Esophagus squamous epithelium (tissue), 5 donors: ENCODE results near the gene CAMK1D. TPM values are rescaled to one million over a fixed set of nuclear protein-coding genes. Genes with fewer than 3 reads are reported as not detected.

Source experiments
- DNase-seq: peaks from one replicate; lab custom pipeline; 2025; lab: John Stamatoyannopoulos, UW
- H3K27ac ChIP-seq, 4 donors: fragments of 200-600 bp; sonication (generic); one replicate each; pipeline ENCODE4 v1.5.1; 2016 to 2019; ENCODE audit warnings: mild to moderate bottlenecking in 1 of 4
- H3K27me3 ChIP-seq, 4 donors: fragments of 200-600 bp; sonication (generic); 1 replicate in 3 of 4; 2 replicates in 1 of 4; pipeline versions ENCODE4 v1.5.1 to v1.6.0; 2017 to 2021; ENCODE audit warnings: antibody characterized with exemption in 1 of 4
- H3K36me3 ChIP-seq, 3 donors: fragments of 200-600 bp; sonication (generic); one replicate each; pipeline ENCODE4 v1.5.1; 2016 to 2019
- H3K4me1 ChIP-seq, 3 donors: fragments of 200-600 bp; sonication (generic); one replicate each; pipeline ENCODE4 v1.5.1; 2017 to 2019
- H3K4me3 ChIP-seq, 4 donors: fragments of 200-600 bp; sonication (generic); 1 replicate in 3 of 4; 2 replicates in 1 of 4; pipeline ENCODE4 v1.5.1; 2016 to 2019; ENCODE audit warnings: mild to moderate bottlenecking in 2 of 4, moderate library complexity in 1 of 4
- H3K9me3 ChIP-seq, 3 donors: fragments of 200-600 bp; sonication (generic); one replicate each; pipeline ENCODE4 v1.5.1; 2016 to 2019
- POLR2A ChIP-seq, 4 donors: fragments of 450-650 bp; IDR thresholded peaks; one replicate each; pipeline ENCODE4 v1.6.1; 2017; ENCODE audit warnings: antibody characterized with exemption in 4 of 4, mild to moderate bottlenecking in 4 of 4, moderate library complexity in 3 of 4
- WGBS, 2 donors: methylation state at CpG; one replicate each; pipeline ENCODE4 v1.1.5; 2018; 5-methylcytosine and 5-hydroxymethylcytosine counted together
- intact Hi-C: fragments of 100-400 bp; cut with DNase I; formaldehyde crosslinking; loops from one replicate; pipeline ENCODE4 v1.15.0; 2022
- total RNA-seq, 4 donors: library from RNA; depleted of rRNA; stranded (reverse); fragments of >200 nt; gene quantifications; one replicate each; pipeline ENCODE4 v1.1.0, GENCODE V29; 2016
- TF ChIP-seq, protein P1 (sequence below), 6 experiments: fragments of 450-650 bp in 4 of 6; fragments of 200-600 bp in 2 of 6; sonication (generic) in 2 of 6; IDR thresholded peaks; one replicate each; pipeline ENCODE4 v1.5.1; 2016 to 2019; ENCODE audit warnings: antibody characterized with exemption in 6 of 6, mild to moderate bottlenecking in 4 of 6, moderate library complexity in 4 of 6
- donor health status: DM: yes; HTN: yes; CAD: no.

Gene CAMK1D
- total RNA-seq, 4 donors from 2014 or later: 3.8 to 11.8 (median 9.9) TPM

DNA sequence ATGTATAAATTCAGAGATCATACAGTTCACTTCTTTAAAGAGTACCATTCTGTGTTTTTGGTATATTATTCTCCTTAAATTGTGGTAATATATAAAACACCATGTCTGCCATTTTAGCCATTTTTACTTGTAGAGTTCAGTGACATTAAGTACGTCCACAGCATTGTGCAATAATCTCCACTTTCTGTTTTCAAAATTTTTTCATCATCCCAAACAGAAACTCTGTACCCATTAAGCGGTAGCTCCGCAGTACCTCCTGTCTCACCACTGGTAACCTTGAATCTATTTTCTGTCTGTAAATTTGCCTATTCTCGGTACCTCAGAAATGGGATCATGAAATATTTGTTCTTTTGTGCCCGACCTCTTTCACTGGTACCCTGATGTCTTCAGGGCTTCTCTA, 60.3 kb downstream of the CAMK1D start:
- H3K4me1 ChIP-seq: peaks cover 0 to 5% (median 0%) of the 10 kb centered on the region in 3 donors
- WGBS, 2 donors: 92% methylated on average over 5 of the region's 5 CpGs

DNA sequence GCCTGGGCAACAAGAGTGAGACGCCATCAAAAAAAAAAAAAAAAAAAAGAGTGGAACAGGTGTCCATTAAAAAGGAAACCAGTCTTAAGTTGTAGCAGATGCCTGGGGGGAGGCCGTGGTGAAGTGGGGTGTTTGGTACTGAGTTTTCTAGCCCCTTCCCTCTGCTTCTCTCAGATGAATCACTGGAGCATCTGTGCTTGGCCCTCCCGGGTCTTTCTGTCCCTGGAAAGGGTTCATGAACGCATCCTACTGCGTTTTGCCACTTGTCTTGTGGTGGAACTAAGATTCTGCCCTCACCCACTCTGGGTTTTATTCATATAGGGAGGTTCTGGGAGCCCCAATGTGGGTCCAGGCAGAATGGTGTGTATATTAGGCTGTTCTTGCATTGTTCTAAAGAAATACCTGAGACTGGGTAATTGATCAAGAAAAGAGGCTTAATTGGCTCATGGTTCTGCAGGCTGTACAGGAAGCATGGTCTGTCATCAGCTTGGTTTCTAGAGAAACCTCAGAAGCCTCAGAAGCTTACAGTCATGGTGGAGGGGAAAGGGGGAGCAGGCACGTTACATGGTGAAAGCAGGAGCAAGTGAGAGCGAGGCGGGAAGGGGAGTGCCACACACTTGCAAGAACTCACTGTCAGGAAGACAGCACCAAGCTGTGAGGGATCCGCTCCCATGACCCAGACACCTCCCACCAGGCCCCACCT, 63.5 kb downstream of the CAMK1D start:
- WGBS, 2 donors: 83 to 94% methylated on average over 9 of the region's 9 CpGs
- H3K9me3 ChIP-seq: no peaks in the 10 kb centered on the region
- DNase-seq: no peak
- no peak overlapping the region for H3K27ac ChIP-seq
- H3K36me3 ChIP-seq: no peaks in the 10 kb centered on the region
- TF ChIP-seq POLR2A (IDR thresholded peaks at IDR 0.05): no peak
- TF ChIP-seq, protein P1, sequence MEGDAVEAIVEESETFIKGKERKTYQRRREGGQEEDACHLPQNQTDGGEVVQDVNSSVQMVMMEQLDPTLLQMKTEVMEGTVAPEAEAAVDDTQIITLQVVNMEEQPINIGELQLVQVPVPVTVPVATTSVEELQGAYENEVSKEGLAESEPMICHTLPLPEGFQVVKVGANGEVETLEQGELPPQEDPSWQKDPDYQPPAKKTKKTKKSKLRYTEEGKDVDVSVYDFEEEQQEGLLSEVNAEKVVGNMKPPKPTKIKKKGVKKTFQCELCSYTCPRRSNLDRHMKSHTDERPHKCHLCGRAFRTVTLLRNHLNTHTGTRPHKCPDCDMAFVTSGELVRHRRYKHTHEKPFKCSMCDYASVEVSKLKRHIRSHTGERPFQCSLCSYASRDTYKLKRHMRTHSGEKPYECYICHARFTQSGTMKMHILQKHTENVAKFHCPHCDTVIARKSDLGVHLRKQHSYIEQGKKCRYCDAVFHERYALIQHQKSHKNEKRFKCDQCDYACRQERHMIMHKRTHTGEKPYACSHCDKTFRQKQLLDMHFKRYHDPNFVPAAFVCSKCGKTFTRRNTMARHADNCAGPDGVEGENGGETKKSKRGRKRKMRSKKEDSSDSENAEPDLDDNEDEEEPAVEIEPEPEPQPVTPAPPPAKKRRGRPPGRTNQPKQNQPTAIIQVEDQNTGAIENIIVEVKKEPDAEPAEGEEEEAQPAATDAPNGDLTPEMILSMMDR (IDR thresholded peaks at IDR 0.05): no peak
- H3K4me1 ChIP-seq: peaks cover 0 to 30% (median 8%) of the 10 kb centered on the region in 3 donors
- no peaks in the 10 kb centered on the region for H3K27me3 ChIP-seq
- intact Hi-C loops: no loop called here
- H3K4me3 ChIP-seq: no peak overlapping the region

More for the DNA sequence above, 60.3 kb downstream of the CAMK1D start:
- DNase-seq: no peak
- Histone ChIP-seq H3K27ac (no peak overlapping the region), H3K36me3 (no peaks in the 10 kb centered on the region), H3K4me3 (no peak overlapping the region), H3K27me3 (no peaks in the 10 kb centered on the region), H3K9me3 (no peaks in the 10 kb centered on the region)
- TF ChIP-seq, protein P1 (IDR thresholded peaks at IDR 0.05): no peak
- TF ChIP-seq POLR2A (IDR thresholded peaks at IDR 0.05): no peak
- intact Hi-C loops: no loop called here

DNA sequence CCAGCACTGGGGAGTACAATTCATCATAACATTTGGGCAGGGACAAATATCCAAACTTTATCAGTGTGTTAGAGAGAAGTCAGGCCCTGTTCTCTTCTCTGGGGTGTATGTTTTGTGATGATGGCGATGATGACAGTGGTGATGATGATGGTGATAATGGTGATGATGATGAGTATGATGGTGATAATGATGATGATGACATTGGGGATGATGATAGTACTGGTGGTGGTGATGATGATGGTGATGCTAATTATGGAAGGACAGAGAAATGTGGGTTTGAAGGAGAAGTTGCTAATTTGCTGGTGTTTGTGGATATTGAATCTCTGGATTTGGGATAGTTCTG, 64.0 kb downstream of the CAMK1D start:
- Histone ChIP-seq H3K36me3 (no peaks in the 10 kb centered on the region), H3K4me3 (no peak overlapping the region), H3K9me3 (no peaks in the 10 kb centered on the region), H3K27me3 (no peaks in the 10 kb centered on the region), H3K4me1 (peaks cover 0 to 34% (median 8%) of the 10 kb centered on the region in 3 donors), H3K27ac (no peak overlapping the region)
- 88 to 100% methylated on average over 1 of the region's 1 CpG for WGBS, 2 donors
- intact Hi-C loops: no loop called here
- DNase-seq: no peak
- TF ChIP-seq, protein P1 (IDR thresholded peaks at IDR 0.05): no peak
- TF ChIP-seq POLR2A (IDR thresholded peaks at IDR 0.05): no peak

DNA sequence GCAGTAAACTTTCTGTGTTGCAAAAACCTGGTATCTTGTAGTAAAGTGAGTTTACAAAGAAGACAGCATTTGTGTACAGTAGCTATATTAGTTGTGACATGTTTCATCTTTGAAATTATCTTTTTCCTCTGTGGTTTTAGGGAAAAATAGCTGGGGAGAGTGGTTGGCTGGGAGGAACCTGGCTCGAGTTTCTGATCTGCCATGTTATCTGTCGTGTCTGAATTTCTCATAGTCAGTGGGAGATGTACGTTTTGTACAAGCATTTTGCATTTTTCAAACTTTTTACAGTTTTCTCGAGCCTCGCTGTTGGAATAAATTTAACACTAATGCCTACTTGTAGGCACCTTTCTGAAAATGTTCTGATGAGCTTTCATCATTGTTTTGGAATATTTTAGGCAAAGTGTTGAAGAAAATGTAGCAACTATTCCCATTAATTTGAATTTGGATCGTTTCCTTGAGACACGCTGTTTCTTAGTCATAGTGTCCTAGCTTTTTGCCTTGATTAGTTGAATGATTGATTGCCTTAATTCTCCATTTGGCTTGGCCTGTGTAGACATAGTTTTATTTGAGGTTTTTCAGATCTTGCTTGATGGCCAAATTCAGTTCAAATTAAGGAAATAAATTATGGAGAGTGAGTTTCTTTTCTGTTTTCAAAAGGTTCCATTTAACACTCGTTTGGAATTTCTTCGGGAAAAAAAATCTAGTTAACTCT, 65.1 kb downstream of the CAMK1D start:
- Histone ChIP-seq H3K9me3 (no peaks in the 10 kb centered on the region), H3K36me3 (no peaks in the 10 kb centered on the region), H3K4me3 (no peak overlapping the region), H3K27ac (peak overlapping the region in 1 of 4 donors; percentile 40), H3K4me1 (peaks cover 5 to 45% (median 17%) of the 10 kb centered on the region in 3 donors), H3K27me3 (no peaks in the 10 kb centered on the region)
- intact Hi-C loops: no loop called here
- no peak for TF ChIP-seq POLR2A (IDR thresholded peaks at IDR 0.05)
- TF ChIP-seq, protein P1 (IDR thresholded peaks at IDR 0.05): no peak
- DNase-seq: no peak
- WGBS, 2 donors: 36 to 48% methylated on average over 9 of the region's 9 CpGs
